ENCODE measurements around the gene NAPB. TPM values are rescaled to one million over a fixed set of nuclear protein-coding genes. Genes with fewer than 3 reads are reported as not detected.

Gene NAPB
- total and polyA plus RNA-seq, 2 of the 8 experiments (the other 6 are each of a cell fraction or from before 2014, with no cell fraction given) = 6.2 to 12.3 TPM

- TF ChIP-seq CHD7 (IDR thresholded peaks at IDR 0.05; ENCODE audit: insufficient replicate concordance, low read length) = no peak
- TF ChIP-seq SIX5 (IDR thresholded peaks at IDR 0.05; ENCODE audit: low read depth, low read length) = no peak
- TF ChIP-seq POLR2A (IDR thresholded peaks at IDR 0.05; ENCODE audit: control extremely low read depth in 1 of 2, low read depth in 2 of 2, low read length in 2 of 2) = no peak
- TF ChIP-seq EGR1 (IDR thresholded peaks at IDR 0.05; ENCODE audit: borderline replicate concordance, low read depth, low read length) = no peak
- TF ChIP-seq POU5F1 (IDR thresholded peaks at IDR 0.05; ENCODE audit: low read depth, low read length) = no peak
- no peak for TF ChIP-seq MAX (IDR thresholded peaks at IDR 0.05)
- TF ChIP-seq HDAC2 (IDR thresholded peaks at IDR 0.05; ENCODE audit: borderline replicate concordance in 1 of 2, low read depth in 2 of 2, low read length in 2 of 2) = no peak
- TF ChIP-seq NRF1 (IDR thresholded peaks at IDR 0.05; ENCODE audit: low read depth, low read length) = no peak
- no peak for TF ChIP-seq CTCF (IDR thresholded peaks at IDR 0.05; ENCODE audit: control extremely low read depth in 1 of 3, insufficient read depth in 1 of 3, low read depth in 1 of 3, low read length in 3 of 3)
Measured at GRCh38 chr20:23449421-23449820, 28.1 kb upstream of the NAPB start (continued).
